CD8-positive, alpha-beta memory T cell (primary cell): ENCODE measurements around the gene SIKE1. TPM values are rescaled to one million over a fixed set of nuclear protein-coding genes. Genes with fewer than 3 reads are reported as not detected.
"Not testable (repeated sequence)": the region's sequence is repeated elsewhere in the genome, so short reads cannot be mapped to it uniquely, and the experiment has no call there.

ENCODE experiments used
- CTCF ChIA-PET: fragments of 350-600 bp; sonication (Branson Sonifier 250); formaldehyde crosslinking; loops from one replicate; lab custom pipeline; 2021; ENCODE audit warnings: antibody characterized with exemption; lab: Charles Lee
- POLR2A ChIA-PET: fragments of 350-600 bp; sonication (Branson Sonifier 250); formaldehyde crosslinking; loops from one replicate; lab custom pipeline; 2021; ENCODE audit warnings: antibody characterized with exemption; lab: Charles Lee
- DNase-seq, 5 donors: peaks; one replicate each; pipeline versions ENCODE4 v3.0.0 to v3.0.0-alpha.2; 2020 to 2022; ENCODE audit warnings: mixed read lengths in 1 of 5
- H3K27ac ChIP-seq: one replicate; pipeline ENCODE4 v1.7.0; 2013; ENCODE audit warnings: low read depth, mild to moderate bottlenecking, low read length, moderate library complexity
- H3K27me3 ChIP-seq: 2 replicates; pipeline ENCODE4 v1.7.0; 2013; ENCODE audit warnings: low read length, mild to moderate bottlenecking; ENCODE audit not compliant: insufficient read depth, poor library complexity, severe bottlenecking
- H3K36me3 ChIP-seq: 2 replicates; pipeline ENCODE4 v1.7.0; 2013; ENCODE audit warnings: mild to moderate bottlenecking, low read length, moderate library complexity; ENCODE audit not compliant: insufficient read depth
- H3K4me1 ChIP-seq: 2 replicates; pipeline ENCODE4 v1.7.0; 2013; ENCODE audit warnings: mild to moderate bottlenecking, low read length, moderate library complexity; ENCODE audit not compliant: insufficient read depth
- H3K4me3 ChIP-seq: 2 replicates; pipeline ENCODE4 v1.7.0; 2013; ENCODE audit warnings: mild to moderate bottlenecking, low read length
- H3K9me3 ChIP-seq: 2 replicates; pipeline ENCODE4 v1.7.0; 2013; ENCODE audit warnings: mild to moderate bottlenecking, low read length
- H3K27ac Mint-ChIP-seq, 8 donors: one replicate each; pipeline ENCODE4 v1.8.0; 2020 to 2021; ENCODE audit warnings: mixed read lengths in 8 of 8, mild to moderate bottlenecking in 6 of 8, inconsistent platforms in 3 of 8, moderate library complexity in 3 of 8
- H3K27me3 Mint-ChIP-seq, 2 donors: one replicate each; pipeline ENCODE4 v1.8.0; 2020 to 2021; ENCODE audit warnings: mixed read lengths in 2 of 2, mild to moderate bottlenecking in 1 of 2, moderate library complexity in 1 of 2
- H3K36me3 Mint-ChIP-seq, 3 donors: one replicate each; pipeline ENCODE4 v1.8.0; 2020 to 2021; ENCODE audit warnings: mixed read lengths in 3 of 3, inconsistent platforms in 1 of 3, mild to moderate bottlenecking in 1 of 3
- H3K4me1 Mint-ChIP-seq, 3 donors: one replicate each; pipeline ENCODE4 v1.8.0; 2020 to 2021; ENCODE audit warnings: mixed read lengths in 3 of 3, inconsistent platforms in 1 of 3, mild to moderate bottlenecking in 1 of 3
- H3K4me3 Mint-ChIP-seq, 7 donors: one replicate each; pipeline ENCODE4 v1.8.0; 2020 to 2021; ENCODE audit warnings: mixed read lengths in 7 of 7, mild to moderate bottlenecking in 6 of 7, moderate library complexity in 4 of 7, inconsistent platforms in 2 of 7
- H3K9me3 Mint-ChIP-seq, 5 donors: one replicate each; pipeline ENCODE4 v1.8.0; 2020 to 2022; ENCODE audit warnings: mixed read lengths in 5 of 5, mild to moderate bottlenecking in 3 of 5, moderate library complexity in 2 of 5, inconsistent platforms in 1 of 5
- polyA plus RNA-seq: library from polyadenylated mRNA; unstranded; fragments of 300-500 nt; fragmentation: Illumina TruSeq; gene quantifications from one replicate; pipeline ENCODE4 v1.2.3, GENCODE V29; 2021
- total RNA-seq, 2 experiments: library from RNA; stranded (reverse); gene quantifications; one replicate each; pipeline ENCODE4 v1.2.3, GENCODE V29; 2021

The SIKE1 gene
- total RNA-seq = 10 to 100 TPM; 66.0 to 70.3 TPM
- polyA plus RNA-seq = 29.7 TPM

DNA sequence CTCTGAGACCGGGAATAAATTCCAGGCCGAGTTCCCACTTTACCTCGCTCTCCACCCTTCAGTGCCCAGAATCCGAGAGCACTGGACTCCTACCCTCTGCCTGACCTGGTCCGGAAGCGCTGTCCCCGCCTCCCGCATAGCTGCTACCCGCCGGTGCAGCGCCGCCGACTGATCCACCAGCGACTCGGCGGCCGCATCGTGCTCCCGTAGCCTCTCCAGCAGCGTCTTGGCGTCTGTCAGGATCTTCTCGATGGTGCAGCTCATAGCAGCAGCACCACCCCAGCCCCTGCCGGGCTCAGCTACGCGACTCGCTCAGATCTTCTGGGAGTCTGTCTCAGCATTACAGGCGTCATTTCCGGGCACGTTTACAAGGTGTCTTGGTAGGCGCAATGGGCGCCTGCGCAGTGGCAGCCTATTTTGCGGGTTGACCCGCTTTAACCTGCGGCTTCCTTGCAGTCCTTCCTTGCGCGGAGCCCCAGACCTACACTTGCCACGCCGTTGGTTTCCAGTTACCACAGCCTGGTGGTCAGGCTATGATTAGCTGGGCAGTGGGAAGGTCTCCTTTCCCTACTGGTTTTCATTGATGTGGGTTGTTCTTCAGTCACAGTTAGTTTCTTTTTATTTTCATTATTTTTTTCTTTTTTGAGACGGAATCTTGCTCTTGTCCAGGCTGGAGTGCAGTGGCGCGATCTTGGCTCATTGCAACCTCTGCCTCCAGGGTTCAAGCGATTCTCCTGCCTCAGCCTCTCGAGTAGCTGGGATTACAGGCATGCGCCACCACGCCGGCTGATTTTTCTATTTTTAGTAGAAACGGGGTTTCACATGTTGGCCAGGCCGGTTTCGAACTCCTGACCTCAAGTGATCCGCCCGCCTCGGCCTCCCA, at the start of gene SIKE1:
TSS of gene SIKE1 (minus strand) at position 342 of the 883 bp plus-strand sequence. CDS start at position 264, 78 bp downstream.
- H3K27ac ChIP-seq = peak within 1 kb of the TSS; percentile 90
- peaks cover 0 to 4% of the 10 kb centered on the region in 2 donors for H3K27me3 Mint-ChIP-seq
- CTCF ChIA-PET = interaction anchor here (1.2 to 2.7 kb wide), 3 partner anchors 23 to 64 kb away, joined by 3 to 9 read pairs (median 5); partner anchors contain the start of genes CSDE1 and NRAS
- H3K9me3 ChIP-seq = no peaks in the 10 kb centered on the region
- peak within 1 kb of the TSS; percentile 85 for H3K4me3 ChIP-seq
- DNase-seq = peak; percentile 91 to 97 (median 95)
- peaks cover 28 to 41% (median 41%) of the 10 kb centered on the region in 3 donors for H3K4me1 Mint-ChIP-seq
- peaks cover 0 to 3% (median under 1%) of the 10 kb centered on the region in 5 donors for H3K9me3 Mint-ChIP-seq
- H3K36me3 ChIP-seq = peaks cover 20% of the 10 kb centered on the region
- peaks cover 11% of the 10 kb centered on the region for H3K4me1 ChIP-seq
- peak within 1 kb of the TSS; percentile 98 to 100 (median 99) for H3K4me3 Mint-ChIP-seq
- POLR2A ChIA-PET = interaction anchor here (0.8 to 1.5 kb wide), 3 partner anchors 23 to 269 kb away, joined by 3 to 15 read pairs (median 4); partner anchors contain the start of genes CSDE1, NRAS and TRIM33
- H3K27me3 ChIP-seq = no peaks in the 10 kb centered on the region
- H3K36me3 Mint-ChIP-seq = peaks cover 0 to 45% (median 13%) of the 10 kb centered on the region in 3 donors
- peak within 1 kb of the TSS; percentile 96 to 100 (median 99) for H3K27ac Mint-ChIP-seq

- H3K27ac Mint-ChIP-seq, DNase-seq, H3K36me3 Mint-ChIP-seq, H3K9me3 ChIP-seq, H3K27me3 ChIP-seq, H3K4me1 ChIP-seq, H3K4me3 Mint-ChIP-seq, H3K4me1 Mint-ChIP-seq, H3K9me3 Mint-ChIP-seq, H3K27ac ChIP-seq, H3K4me3 ChIP-seq, POLR2A ChIA-PET, H3K36me3 ChIP-seq: not testable (repeated sequence)
- CTCF ChIA-PET = interaction anchor here (1.8 kb wide), 1 partner anchor 19 kb away, joined by 4 read pairs; no protein-coding TSS in a partner anchor
- H3K27me3 Mint-ChIP-seq = peaks cover 11 to 31% of the 10 kb centered on the region in 2 donors
Measured at GRCh38 chr1:114830075-114830474, 49.6 kb upstream of the SIKE1 start.

GRCh38 chr1:114828251-114828650, 47.8 kb upstream of the SIKE1 start:
- Mint-ChIP-seq H3K27me3 (peaks cover 9 to 36% of the 10 kb centered on the region in 2 donors), H3K36me3 (peaks cover 0 to 11% (median 0%) of the 10 kb centered on the region in 3 donors), H3K4me3 (no peak overlapping the region), H3K27ac (no peak overlapping the region), H3K4me1 (no peaks in the 10 kb centered on the region), H3K9me3 (peaks cover 7 to 20% (median 15%) of the 10 kb centered on the region in 5 donors)
- no peak for DNase-seq
- Histone ChIP-seq H3K4me1 (no peaks in the 10 kb centered on the region), H3K4me3 (no peak overlapping the region), H3K9me3 (no peaks in the 10 kb centered on the region), H3K27me3 (no peaks in the 10 kb centered on the region), H3K27ac (no peak overlapping the region), H3K36me3 (no peaks in the 10 kb centered on the region)
- POLR2A ChIA-PET = no interaction called here
- CTCF ChIA-PET = interaction anchor here (1.8 kb wide), 1 partner anchor 18 kb away, joined by 4 read pairs; no protein-coding TSS in a partner anchor

DNA sequence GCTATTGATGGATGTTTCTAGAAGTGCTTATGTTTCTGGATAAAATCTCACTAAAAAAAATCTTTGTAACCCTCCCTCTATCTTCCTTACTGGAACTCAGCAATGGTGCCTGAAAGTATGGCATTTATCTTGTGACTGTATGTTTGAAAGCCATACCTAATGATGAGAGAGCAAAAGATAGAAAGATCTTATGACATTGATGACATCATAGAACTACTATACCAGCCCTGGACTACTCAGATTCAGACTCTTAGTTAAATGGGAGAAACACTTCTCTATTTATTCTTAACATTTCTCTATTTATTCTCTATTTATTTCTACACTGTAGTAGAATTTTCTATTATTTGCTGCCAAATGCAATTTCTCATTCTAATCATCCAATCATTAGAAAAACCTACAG, 41.5 kb upstream of the SIKE1 start:
- Mint-ChIP-seq H3K27ac (no peak overlapping the region), H3K4me3 (no peak overlapping the region), H3K27me3 (peaks cover 19 to 53% of the 10 kb centered on the region in 2 donors), H3K9me3 (peaks cover 19 to 29% (median 24%) of the 10 kb centered on the region in 5 donors), H3K4me1 (no peaks in the 10 kb centered on the region), H3K36me3 (peaks cover 0 to 23% (median 0%) of the 10 kb centered on the region in 3 donors)
- Histone ChIP-seq H3K9me3 (no peaks in the 10 kb centered on the region), H3K36me3 (no peaks in the 10 kb centered on the region), H3K27me3 (no peaks in the 10 kb centered on the region), H3K4me3 (no peak overlapping the region), H3K4me1 (no peaks in the 10 kb centered on the region), H3K27ac (no peak overlapping the region)
- CTCF ChIA-PET = no interaction called here
- POLR2A ChIA-PET = no interaction called here
- DNase-seq = no peak

GRCh38 chr1:114820392-114820791, 39.9 kb upstream of the SIKE1 start:
- H3K27ac Mint-ChIP-seq = no peak overlapping the region
- H3K4me3 ChIP-seq = no peak overlapping the region
- ChIA-PET POLR2A (no interaction called here), CTCF (no interaction called here)
- no peak overlapping the region for H3K27ac ChIP-seq
- H3K9me3 Mint-ChIP-seq = peaks cover 13 to 27% (median 20%) of the 10 kb centered on the region in 5 donors
- no peaks in the 10 kb centered on the region for H3K9me3 ChIP-seq
- no peaks in the 10 kb centered on the region for H3K36me3 ChIP-seq
- H3K4me1 Mint-ChIP-seq = no peaks in the 10 kb centered on the region
- no peak for DNase-seq
- H3K4me3 Mint-ChIP-seq = no peak overlapping the region
- H3K27me3 Mint-ChIP-seq = peaks cover 13 to 44% of the 10 kb centered on the region in 2 donors
- H3K36me3 Mint-ChIP-seq = peaks cover 0 to 21% (median 0%) of the 10 kb centered on the region in 3 donors
- no peaks in the 10 kb centered on the region for H3K27me3 ChIP-seq
- no peaks in the 10 kb centered on the region for H3K4me1 ChIP-seq

DNA sequence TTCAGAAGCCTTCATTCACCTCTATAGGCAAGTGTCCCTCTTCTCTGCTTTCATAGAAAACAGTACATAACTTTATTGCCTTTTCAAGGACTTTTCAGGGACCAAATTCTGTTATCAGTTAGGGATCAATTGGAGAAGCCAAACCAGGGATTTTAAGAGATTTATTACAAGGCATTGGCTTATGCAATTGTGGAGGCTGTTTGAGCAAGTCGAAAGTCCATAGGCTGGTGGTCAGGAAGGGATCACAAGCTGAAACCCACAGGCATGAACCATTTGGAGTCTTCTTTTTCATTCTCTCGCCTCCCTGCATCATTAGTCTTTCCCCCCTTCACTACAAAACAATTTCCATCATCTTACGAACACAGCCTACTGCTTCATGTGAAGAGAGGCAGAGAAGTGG, 39.4 kb upstream of the SIKE1 start:
- POLR2A ChIA-PET = no interaction called here

DNA sequence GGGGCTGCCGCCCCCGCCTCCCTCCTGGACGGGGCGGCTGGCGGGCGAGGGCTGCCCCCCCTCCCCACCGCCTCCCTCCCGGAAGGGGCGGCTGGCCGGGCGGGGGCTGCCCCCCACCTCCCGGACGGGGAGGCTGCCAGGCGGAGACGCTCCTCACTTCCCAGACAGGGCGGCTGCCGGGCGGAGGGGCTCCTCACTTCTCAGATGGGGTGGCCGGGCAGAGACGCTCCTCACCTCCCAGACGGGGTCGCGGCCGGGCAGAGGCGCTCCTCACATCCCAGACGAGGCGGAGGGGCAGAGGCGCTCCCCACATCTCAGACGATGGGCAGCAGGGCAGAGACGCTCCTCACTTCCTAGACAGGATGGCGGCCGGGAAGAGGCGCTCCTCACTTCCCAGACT, 24.0 kb upstream of the SIKE1 start:
- H3K27ac ChIP-seq, H3K4me3 Mint-ChIP-seq, H3K9me3 Mint-ChIP-seq, H3K36me3 ChIP-seq, CTCF ChIA-PET, H3K4me1 ChIP-seq, H3K27me3 ChIP-seq, DNase-seq, H3K9me3 ChIP-seq, H3K36me3 Mint-ChIP-seq, H3K4me1 Mint-ChIP-seq, POLR2A ChIA-PET, H3K4me3 ChIP-seq, H3K27ac Mint-ChIP-seq: not testable (repeated sequence)
- peaks cover 34 to 38% of the 10 kb centered on the region in 2 donors for H3K27me3 Mint-ChIP-seq

More for the DNA sequence above, 39.4 kb upstream of the SIKE1 start:
- Mint-ChIP-seq H3K4me1 (no peaks in the 10 kb centered on the region), H3K9me3 (peaks cover 13 to 24% (median 16%) of the 10 kb centered on the region in 5 donors), H3K4me3 (no peak overlapping the region), H3K27me3 (peaks cover 12 to 41% of the 10 kb centered on the region in 2 donors), H3K27ac (no peak overlapping the region), H3K36me3 (peaks cover 0 to 17% (median 0%) of the 10 kb centered on the region in 3 donors)
- DNase-seq = no peak
- CTCF ChIA-PET = no interaction called here
- H3K27me3 ChIP-seq = no peaks in the 10 kb centered on the region
- H3K4me3 ChIP-seq = no peak overlapping the region
- H3K27ac ChIP-seq = no peak overlapping the region
- no peaks in the 10 kb centered on the region for H3K36me3 ChIP-seq
- no peaks in the 10 kb centered on the region for H3K9me3 ChIP-seq
- H3K4me1 ChIP-seq = no peaks in the 10 kb centered on the region

- DNase-seq = no peak
- ChIA-PET CTCF (no interaction called here), POLR2A (no interaction called here)
- Histone ChIP-seq H3K27me3 (no peaks in the 10 kb centered on the region), H3K9me3 (no peaks in the 10 kb centered on the region), H3K36me3 (no peaks in the 10 kb centered on the region), H3K4me1 (no peaks in the 10 kb centered on the region), H3K27ac (no peak overlapping the region), H3K4me3 (no peak overlapping the region)
- H3K4me3 Mint-ChIP-seq = no peak overlapping the region
- no peaks in the 10 kb centered on the region for H3K4me1 Mint-ChIP-seq
- H3K36me3 Mint-ChIP-seq = no peaks in the 10 kb centered on the region
- peaks cover 31 to 36% of the 10 kb centered on the region in 2 donors for H3K27me3 Mint-ChIP-seq
- no peak overlapping the region for H3K27ac Mint-ChIP-seq
- peaks cover 0 to 2% (median 0%) of the 10 kb centered on the region in 5 donors for H3K9me3 Mint-ChIP-seq
Measured at GRCh38 chr1:114803001-114803400, 22.5 kb upstream of the SIKE1 start.
